Left lung (tissue), 10 donors: ENCODE results near the gene HDAC7. TPM values are rescaled to one million over a fixed set of nuclear protein-coding genes. Genes with fewer than 3 reads are reported as not detected.

Experiments used
- ATAC-seq: fragments of 200-7000 bp; cut with Tn5 transposase; one replicate; pipeline ENCODE4 v1.9.1; 2020; ENCODE audit warnings: moderate library complexity
- DNase-seq, 4 donors: peaks; one replicate each; pipeline ENCODE4 v3.0.0-alpha.2; 2013 to 2020
- H3K27ac ChIP-seq, 2 donors: fragments of 200-600 bp; sonication (generic) in 1 of 2; one replicate each; pipeline versions ENCODE4 v1.5.0 to v1.8.0; 2020 to 2021
- H3K27me3 ChIP-seq, 2 donors: fragments of 200-600 bp; sonication (generic) in 1 of 2; one replicate each; pipeline versions ENCODE4 v1.5.0 to v1.8.0; 2020 to 2021
- H3K36me3 ChIP-seq, 2 donors: fragments of 200-600 bp; sonication (generic) in 1 of 2; one replicate each; pipeline versions ENCODE4 v1.5.0 to v1.8.0; 2020 to 2021
- H3K4me1 ChIP-seq, 2 donors: fragments of 200-600 bp; one replicate each; pipeline ENCODE4 v1.8.0; 2021
- H3K4me3 ChIP-seq, 2 donors: fragments of 200-600 bp; sonication (generic) in 1 of 2; one replicate each; pipeline versions ENCODE4 v1.5.0 to v1.8.0; 2020 to 2021; ENCODE audit warnings: mild to moderate bottlenecking in 1 of 2
- H3K9me3 ChIP-seq, 2 donors: fragments of 200-600 bp; sonication (generic) in 1 of 2; one replicate each; pipeline versions ENCODE4 v1.5.0 to v1.8.0; 2020 to 2021
- intact Hi-C, 2 donors: fragments of 100-400 bp; cut with DNase I; formaldehyde crosslinking; loops; one replicate each; pipeline versions ENCODE4 v1.11.2 to v1.14.2; 2022
- polyA plus RNA-seq, 6 donors: library from polyadenylated mRNA; unstranded; fragments of 120-200 nt; gene quantifications; one replicate each; pipeline ENCODE4 v1.2.1, GENCODE V29; 2013; ENCODE audit not compliant: insufficient read length in 6 of 6
- total RNA-seq, 2 donors: library from RNA; stranded (reverse); fragmentation: NEBNext Ultra II Directional; extraction: Animal tissue kit (Norgen Biotek cat#: 25700); gene quantifications; one replicate each; pipeline ENCODE4 v1.2.1, GENCODE V29; 2021
- TF ChIP-seq, protein P1 (sequence below), 2 donors: fragments of 200-600 bp; sonication (generic) in 1 of 2; IDR thresholded peaks; one replicate each; pipeline versions ENCODE4 v1.5.0 to v1.8.0; 2021; ENCODE audit warnings: antibody characterized with exemption in 2 of 2
- donor health status: DM: no; HTN: yes; CAD: no.
- donor health status: DM: no; HTN: no; CAD: no.

HDAC7 gene
- total and polyA plus RNA-seq, 8 donors = 69.1 to 115 (median 84.1) TPM

DNA sequence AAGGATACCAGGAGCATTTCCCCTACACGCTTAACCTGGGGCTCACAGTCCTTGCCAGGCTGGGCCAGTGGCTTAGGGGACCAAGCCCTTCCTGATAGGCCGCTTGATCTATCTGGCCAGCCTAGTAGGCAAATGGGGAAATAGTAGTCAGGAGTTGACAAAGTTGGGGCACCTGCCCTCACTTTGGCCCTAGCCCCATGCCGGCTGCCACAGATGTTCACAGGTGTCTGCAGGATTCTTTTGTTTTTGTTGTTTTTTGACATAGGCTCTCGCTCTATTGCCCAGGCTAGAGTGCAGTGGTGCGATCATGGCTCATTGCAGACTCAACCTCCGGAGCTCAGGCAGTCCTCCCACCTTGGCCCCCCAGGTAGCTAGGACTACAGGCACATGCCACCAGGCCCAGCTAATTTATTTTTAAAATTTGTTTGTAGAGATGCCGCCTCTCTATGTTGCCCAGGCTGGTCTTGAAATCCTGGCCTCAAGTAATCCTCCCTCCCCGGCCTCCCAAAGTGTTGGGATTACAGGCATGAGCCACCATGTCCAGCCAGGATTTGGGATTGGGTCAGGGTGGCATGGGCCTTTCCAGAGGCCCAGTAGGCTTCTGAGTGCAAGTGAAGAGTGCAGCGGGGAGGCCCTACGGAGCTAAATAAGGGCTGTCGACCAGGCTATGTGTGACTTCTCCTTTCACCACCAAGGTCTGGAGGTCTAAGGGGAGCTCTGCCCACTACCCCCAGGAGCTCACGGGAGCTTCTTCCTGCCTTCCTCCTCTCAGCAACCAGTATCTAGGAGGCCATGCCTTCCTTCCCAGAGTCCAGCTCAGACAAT is 15.5 kb upstream of the HDAC7 start:
- Histone ChIP-seq H3K27me3 (no peaks in the 10 kb centered on the region), H3K4me1 (peaks cover 6 to 54% of the 10 kb centered on the region in 2 donors), H3K4me3 (no peak overlapping the region), H3K9me3 (no peaks in the 10 kb centered on the region), H3K27ac (peak overlapping the region in 1 of 2 donors; percentile 15), H3K36me3 (no peaks in the 10 kb centered on the region)
- ATAC-seq (no peak), DNase-seq (no peak)
- TF ChIP-seq, protein P1, sequence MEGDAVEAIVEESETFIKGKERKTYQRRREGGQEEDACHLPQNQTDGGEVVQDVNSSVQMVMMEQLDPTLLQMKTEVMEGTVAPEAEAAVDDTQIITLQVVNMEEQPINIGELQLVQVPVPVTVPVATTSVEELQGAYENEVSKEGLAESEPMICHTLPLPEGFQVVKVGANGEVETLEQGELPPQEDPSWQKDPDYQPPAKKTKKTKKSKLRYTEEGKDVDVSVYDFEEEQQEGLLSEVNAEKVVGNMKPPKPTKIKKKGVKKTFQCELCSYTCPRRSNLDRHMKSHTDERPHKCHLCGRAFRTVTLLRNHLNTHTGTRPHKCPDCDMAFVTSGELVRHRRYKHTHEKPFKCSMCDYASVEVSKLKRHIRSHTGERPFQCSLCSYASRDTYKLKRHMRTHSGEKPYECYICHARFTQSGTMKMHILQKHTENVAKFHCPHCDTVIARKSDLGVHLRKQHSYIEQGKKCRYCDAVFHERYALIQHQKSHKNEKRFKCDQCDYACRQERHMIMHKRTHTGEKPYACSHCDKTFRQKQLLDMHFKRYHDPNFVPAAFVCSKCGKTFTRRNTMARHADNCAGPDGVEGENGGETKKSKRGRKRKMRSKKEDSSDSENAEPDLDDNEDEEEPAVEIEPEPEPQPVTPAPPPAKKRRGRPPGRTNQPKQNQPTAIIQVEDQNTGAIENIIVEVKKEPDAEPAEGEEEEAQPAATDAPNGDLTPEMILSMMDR (IDR thresholded peaks at IDR 0.05) = no peak
- intact Hi-C loops = loop anchor here in 1 of 2 donors (5.0 to 10.0 kb wide), 2 partner anchors 38 to 60 kb away; partner anchors contain the start of gene SLC48A1

DNA sequence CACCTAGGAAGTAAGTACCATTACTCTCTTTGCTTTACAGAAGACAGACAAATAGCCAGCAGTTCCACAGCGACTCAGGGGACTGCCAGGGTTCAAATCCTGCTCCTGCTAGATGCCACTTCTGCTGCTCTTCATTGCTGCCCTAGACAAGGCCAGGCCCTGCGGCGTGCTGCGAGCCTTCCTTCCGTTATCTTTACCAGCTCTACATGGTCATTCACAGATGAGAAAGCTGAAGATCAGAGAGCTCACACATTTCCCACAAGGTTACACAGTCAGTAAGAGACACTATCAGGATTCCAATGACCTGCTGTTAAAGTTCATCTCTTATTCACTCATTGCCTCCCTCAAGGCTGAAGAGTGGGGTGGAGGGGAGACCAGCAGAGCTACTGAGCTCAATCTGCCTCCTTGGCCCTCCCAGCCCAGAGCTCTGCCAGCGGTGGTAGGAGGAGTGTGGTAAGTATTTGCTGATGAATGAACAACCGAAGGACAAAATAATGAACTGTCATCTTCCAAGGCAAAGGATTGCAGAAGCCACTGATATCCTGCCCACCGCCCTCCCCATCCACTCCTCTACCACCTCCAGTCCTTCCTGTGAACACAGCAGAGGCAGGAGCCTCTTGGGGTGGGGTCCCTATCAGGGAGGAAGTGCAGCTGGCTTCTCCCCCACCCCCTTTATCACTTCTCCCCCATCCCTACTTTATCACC is 14.6 kb upstream of the HDAC7 start:
- no peaks in the 10 kb centered on the region for H3K36me3 ChIP-seq
- ATAC-seq = no peak
- TF ChIP-seq, protein P1 (IDR thresholded peaks at IDR 0.05) = no peak
- H3K4me1 ChIP-seq = peaks cover 7 to 63% of the 10 kb centered on the region in 2 donors
- no peaks in the 10 kb centered on the region for H3K27me3 ChIP-seq
- peak overlapping the region in 1 of 2 donors; percentile 11 for H3K27ac ChIP-seq
- no peak for DNase-seq
- intact Hi-C loops = loop anchor here in 1 of 2 donors (10.0 kb wide), 1 partner anchor 60 kb away; the partner anchor contains the start of gene SLC48A1
- no peaks in the 10 kb centered on the region for H3K9me3 ChIP-seq
- H3K4me3 ChIP-seq = no peak overlapping the region

- Histone ChIP-seq H3K36me3 (no peaks in the 10 kb centered on the region), H3K9me3 (no peaks in the 10 kb centered on the region), H3K4me1 (peaks cover 13 to 68% of the 10 kb centered on the region in 2 donors), H3K4me3 (no peak overlapping the region), H3K27me3 (no peaks in the 10 kb centered on the region), H3K27ac (no peak overlapping the region)
- no peak for ATAC-seq
- intact Hi-C loops = loop anchor here in 1 of 2 donors (10.0 kb wide), 1 partner anchor 59 kb away; the partner anchor contains the start of gene SLC48A1
- DNase-seq = no peak
- TF ChIP-seq, protein P1 (IDR thresholded peaks at IDR 0.05) = no peak
Measured at GRCh38 chr12:47833591-47834012, 13.9 kb upstream of the HDAC7 start.

DNA sequence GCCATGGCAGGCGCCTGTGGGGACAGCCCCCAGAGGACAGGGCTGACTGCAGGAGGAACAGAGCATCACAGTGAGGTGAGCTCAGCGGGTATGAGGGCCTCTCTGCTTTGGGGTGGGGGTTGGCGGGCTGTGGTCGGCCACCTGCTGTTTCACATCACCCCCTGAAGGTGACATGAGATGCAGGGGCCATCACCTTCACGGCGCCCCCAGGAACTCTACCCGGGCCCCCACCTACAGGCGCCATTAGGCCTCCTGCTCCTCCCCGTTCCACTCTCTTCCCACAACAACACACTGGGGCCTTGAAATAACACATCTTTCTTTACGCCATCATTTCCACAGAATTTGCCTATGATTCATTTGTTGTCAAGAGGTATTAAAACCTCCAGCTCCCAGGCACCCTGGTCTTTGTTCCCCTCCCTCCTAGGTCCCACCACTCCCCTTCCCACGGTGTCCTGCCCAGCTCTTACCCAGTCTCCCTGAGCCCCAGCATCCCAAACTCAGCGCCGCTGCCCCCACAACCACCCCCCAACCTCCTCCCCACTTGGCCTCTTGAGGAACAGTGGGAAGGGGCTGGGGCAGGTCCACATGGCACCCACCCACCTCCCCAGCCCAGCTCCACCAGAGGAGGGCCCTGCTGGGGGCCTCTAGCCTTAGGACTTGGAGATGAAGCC is 12.7 kb upstream of the HDAC7 start:
- intact Hi-C loops = loop anchor here in 1 of 2 donors (10.0 kb wide), 1 partner anchor 58 kb away; the partner anchor contains the start of gene SLC48A1
- H3K27ac ChIP-seq = no peak overlapping the region
- no peak for DNase-seq
- H3K4me3 ChIP-seq = no peak overlapping the region
- H3K36me3 ChIP-seq = no peaks in the 10 kb centered on the region
- TF ChIP-seq, protein P1 (IDR thresholded peaks at IDR 0.05) = no peak
- H3K27me3 ChIP-seq = no peaks in the 10 kb centered on the region
- no peaks in the 10 kb centered on the region for H3K9me3 ChIP-seq
- ATAC-seq = no peak
- peaks cover 19 to 70% of the 10 kb centered on the region in 2 donors for H3K4me1 ChIP-seq
